HG02610 (cell line): Measurements from ENCODE around the gene EMC6.
"Not testable (repeated sequence)": the region's sequence is repeated elsewhere in the genome, so short reads cannot be mapped to it uniquely, and the experiment has no call there.

ENCODE experiments used
- ATAC-seq: cut with Tn5 transposase; IDR thresholded peaks from one replicate; pipeline ENCODE4 v1.9.1; 2021; ENCODE audit warnings: mild to moderate bottlenecking, moderate library complexity; ENCODE audit not compliant: unreplicated experiment

The EMC6 gene

DNA sequence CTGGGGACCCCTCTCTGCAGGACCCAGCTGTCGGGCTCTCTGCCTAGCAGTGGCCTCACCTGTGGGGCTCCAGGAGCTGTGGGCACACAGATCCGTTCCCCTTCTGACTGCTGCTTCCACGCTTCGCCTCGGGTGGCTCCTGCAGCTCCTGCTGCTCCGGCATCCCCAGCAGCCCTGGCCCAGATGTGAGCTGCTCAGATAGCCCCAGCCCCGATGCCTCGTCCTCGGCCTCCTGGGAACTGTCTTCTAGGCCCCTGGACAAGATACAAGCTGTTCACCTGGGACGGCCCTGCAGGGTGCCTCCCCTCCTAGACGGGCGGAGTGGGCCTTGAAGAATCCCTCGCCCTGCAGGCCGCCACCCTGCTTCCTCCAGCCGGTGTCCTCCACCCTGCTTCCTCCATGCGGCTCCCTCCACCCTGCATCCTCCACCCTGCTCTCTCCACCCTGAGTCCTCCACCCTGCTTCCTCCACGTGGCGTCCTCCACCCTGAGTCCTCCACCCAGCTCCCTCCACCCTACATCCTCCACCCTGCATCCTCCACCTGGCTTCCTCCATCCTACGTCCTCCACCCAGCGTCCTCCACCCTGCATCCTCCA lies 11.0 kb downstream of the EMC6 start:
- ATAC-seq, result no peak

DNA sequence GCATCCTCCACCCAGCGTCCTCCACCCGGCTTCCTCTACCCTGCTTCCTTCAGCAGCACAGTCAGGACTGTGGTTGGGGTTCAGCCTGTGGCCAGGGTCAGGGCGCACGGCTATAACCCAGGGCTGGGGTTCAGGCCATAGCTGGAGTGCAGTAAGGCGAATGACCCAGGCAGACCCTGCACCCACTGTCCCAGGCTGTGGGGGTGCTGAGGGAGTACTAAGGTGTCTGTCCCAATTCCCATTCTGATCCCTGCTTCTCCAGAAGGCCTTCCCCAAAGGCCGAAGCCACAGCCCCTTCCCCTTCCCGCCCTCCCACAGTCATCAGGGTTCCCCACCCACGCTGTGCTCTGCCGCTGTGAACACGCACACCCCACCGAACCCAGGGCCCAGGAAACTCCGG lies 12.4 kb downstream of the EMC6 start:
- no peak for ATAC-seq

DNA sequence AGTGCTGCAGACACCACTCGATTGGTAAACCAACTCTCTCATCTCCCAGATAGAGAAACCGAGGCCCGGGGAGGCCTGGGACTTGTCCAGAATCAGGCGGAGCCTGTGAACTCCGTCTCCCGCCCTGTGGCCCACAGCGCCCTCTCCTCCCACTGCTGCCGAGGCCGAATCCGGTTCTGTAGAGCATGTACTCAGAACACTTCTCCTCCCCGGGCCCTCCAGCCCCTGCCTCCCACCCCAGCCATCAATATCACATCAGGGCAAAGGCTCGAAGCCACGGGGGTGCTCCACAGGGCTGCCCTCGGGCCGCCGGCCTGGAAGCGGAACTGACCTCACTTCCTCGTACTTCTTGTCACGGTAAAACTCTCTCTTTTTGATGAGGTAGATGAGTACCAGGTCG lies 13.0 kb downstream of the EMC6 start:
- no peak for ATAC-seq

DNA sequence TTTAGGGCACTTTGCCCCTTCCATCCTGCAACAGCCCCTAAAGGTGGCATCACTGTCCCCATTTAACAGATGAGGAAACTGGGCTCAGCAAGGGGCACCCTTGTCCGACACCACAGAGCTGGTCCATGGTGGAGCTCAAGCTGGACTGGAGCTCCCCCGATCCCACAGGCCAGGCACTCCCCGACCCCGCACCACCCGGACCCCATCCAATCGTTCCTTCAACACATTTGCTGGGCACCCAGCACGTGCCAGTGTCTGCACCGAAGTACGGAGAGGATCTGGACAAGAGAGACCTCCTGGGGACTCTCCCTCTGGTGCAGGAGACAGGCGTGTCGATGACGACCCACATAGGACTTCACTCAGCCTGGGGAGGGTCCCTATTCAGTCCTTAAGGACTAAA lies 13.4 kb downstream of the EMC6 start:
- ATAC-seq, result no peak

DNA sequence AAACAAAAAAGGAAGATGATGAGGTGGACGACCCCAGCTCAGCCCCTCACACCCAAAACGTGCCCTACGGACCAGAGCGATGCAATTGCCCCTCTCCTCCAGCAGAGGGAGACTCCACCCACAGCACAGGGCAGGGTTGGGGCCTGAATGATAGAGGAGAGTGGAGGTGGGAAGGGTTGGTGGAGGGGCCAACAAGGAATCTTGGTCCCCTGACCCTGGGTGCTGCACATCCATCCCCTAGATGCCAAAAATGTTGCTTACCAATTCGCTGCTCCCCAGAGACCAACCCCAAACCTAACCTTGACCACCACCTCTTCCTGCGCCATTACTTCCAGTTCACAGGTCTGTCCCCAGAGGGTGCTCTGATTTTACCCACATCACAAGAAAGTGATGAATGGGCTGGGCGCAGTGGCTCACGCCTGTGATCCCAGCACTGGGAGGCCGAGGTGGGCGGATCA lies 14.5 kb downstream of the EMC6 start:
- peak; percentile 42 for ATAC-seq

DNA sequence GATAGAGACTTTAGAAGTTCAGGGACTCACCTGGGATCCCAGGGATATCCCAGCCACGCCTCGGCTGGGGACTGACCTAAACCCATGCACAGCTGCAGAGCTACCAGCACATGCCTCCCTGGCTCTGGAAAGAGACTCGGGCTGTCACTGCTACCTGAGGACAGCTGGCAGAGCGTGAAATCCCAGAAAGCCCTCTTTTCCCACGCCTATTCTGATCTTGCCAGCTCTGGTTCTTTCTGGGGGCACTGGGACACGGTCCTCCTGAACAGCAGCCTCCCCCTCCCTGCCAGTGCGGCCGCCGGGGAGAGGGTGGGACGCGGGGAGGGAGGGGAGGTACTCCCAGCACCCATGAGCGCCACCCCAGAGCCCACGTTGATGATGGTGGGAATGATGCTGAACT lies 16.6 kb downstream of the EMC6 start:
- ATAC-seq, result no peak

DNA sequence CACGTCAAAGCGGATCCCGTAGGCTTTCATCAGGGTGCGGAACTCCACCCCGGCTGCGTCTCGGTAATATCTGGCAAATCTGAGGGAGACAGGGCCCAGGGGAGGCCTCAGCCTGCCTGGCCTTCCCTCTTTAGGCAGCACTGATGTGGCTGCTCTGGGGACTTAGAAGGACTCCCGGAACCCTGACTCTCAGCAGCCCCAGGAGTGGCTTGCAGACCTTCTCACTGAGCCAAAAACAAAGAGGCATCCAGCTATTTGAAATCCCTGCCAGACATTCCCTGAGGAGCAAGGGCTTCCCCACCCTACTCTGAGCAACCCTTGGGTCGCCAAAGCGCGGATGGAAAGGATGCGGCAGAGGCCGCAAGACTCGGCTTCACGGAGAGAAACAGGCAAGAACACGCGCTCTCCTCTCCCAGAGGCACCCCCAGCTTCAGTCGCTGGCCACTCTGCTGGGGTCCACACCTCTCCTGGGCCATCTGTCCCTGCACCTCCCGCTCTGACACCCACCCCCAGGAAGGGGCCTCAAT lies 19.5 kb downstream of the EMC6 start:
- no peak for ATAC-seq

DNA sequence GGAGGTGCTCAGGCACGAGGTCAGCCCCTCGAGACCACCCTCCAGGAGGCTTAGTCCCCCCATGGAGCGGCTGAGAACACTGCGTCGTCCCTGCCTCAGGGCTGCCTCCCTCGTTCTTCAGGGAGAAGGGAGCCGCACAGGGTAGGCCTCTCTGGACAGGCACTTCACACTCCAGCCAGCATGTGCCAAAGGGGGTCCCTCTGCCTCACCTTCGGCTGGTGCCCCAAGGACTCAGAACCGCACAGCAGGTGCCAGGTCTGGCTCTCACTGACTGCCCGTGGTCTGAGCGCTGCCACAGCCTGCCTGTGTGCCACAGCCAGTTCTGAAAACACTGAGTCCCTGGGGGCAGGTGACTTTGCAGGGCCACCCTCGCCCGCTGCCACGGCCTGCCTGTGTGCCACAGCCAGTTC lies 20.2 kb downstream of the EMC6 start:
- ATAC-seq, result no peak

DNA sequence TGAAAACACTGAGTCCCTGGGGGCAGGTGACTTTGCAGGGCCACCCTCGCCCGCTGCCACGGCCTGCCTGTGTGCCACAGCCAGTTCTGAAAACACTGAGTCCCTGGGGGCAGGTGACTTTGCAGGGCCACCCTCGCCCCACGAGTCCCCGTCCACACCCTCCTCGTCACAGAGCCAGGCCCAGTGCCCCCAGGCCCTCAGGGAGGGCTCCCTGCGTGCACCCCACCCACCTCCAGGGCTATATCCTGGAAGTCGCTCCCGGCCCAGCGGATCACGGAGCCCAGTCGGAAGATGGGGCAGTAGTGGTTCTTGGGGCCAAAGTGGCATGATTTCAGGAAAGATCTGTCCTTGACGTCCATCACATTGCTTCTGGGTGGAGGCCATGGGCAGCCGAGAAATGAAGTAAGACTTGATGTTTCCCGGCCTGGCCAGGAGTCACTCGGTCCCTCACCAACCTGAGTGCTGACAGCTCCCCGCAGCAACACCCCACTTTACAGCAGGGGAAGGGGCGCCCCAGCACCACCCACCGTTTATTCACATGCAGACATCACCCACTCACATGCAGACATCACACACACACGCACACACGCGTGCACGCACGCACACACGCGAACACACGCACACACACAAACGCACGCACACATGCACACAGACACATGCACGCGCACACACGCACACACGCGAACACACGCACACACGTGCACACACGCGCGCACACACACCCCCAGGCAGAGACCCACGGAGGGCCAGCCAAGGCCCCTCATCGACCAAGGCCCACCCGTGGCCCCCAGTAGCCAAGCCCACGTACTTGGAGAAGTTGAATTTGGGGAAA lies 20.9 kb downstream of the EMC6 start:
- no peak for ATAC-seq

DNA sequence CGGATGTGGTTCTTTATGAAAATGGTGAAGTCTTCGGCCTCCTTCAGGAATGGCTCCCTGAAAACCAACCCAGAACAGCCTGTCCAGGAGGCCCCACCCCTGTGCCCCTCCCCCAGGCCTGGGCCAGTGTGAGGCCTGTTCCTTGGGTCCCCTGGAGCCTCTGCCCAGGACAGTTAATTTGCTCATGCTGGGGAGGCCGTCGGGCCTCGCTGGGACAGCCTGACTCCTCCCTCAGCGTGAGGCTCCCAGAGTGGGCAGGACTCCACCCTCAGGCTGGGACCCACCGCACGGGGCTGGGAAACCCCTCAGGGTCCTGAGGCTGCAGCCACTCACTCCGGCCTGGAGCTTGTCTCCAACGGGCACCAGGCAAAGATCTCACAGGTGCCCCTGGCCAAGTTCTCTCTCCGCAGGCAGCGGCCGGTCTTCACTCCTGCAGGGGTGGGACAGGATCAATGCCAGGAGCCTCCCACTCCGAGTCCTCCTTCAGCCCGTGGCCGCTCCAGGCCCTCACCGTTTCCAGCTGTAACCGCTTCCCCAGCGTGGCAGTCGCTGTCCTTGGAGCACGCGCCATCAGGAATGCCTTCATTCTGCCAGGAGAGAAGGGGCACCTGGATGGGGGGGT lies 21.6 kb downstream of the EMC6 start:
- no peak for ATAC-seq

DNA sequence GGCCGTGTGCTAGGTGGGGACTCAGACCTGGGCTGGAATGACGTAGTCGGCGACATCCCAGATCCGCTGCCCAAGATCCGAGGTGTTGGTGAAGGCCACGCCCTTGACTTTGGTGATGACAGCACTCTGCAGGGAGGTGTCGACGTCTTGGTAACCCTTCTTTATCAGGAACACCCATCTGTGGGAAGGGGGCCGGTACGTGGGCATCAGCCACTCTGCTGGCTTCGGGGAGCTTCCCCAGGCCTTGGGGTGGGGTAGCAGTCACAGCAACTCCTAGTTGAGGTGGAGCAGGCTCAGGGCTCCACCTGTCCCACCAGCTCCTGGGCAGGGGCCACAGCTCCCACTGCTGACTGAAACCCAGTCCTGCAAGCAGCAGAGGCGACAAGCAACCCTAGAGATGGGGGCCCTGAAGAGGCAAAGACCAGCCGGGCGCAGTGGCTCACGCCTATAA lies 23.0 kb downstream of the EMC6 start:
- no peak for ATAC-seq

DNA sequence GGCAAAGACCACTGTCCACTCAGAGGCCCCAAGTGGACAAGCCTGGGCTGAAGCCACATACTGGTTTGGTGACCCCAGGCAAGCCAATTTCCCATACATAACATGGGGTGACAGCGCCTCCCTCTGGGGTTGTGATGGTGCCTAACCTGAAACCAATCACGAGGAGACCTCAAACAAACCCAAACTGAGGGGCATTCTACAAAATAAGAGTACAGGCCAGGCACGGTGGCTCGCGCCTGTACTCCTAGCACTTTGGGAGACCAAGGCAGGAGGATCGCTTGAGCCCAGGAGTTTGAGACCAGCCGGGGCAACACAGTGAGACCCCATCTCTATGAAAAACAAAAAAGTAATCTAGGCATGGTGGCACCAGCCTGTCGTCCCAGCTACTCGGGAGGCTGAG lies 23.7 kb downstream of the EMC6 start:
- ATAC-seq, result no peak

DNA sequence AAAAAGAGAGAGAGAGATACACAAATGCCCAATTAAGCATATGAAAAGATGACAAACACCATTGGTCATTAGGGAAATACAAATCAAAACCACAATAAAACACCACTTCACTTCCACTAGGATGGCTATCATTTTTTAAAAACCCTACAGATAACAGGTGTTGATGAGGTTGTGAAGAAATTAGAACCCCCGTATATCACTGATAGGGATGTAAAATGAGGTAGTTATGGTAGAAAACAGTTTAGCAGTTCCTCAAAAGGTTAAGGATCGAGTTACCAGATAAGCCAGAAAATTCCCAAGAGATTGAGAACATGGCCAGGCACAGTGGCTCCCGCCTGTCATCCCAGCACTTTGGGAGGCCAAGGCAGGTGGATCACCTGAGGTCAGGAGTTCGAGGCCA lies 24.5 kb downstream of the EMC6 start:
- ATAC-seq, result no peak

DNA sequence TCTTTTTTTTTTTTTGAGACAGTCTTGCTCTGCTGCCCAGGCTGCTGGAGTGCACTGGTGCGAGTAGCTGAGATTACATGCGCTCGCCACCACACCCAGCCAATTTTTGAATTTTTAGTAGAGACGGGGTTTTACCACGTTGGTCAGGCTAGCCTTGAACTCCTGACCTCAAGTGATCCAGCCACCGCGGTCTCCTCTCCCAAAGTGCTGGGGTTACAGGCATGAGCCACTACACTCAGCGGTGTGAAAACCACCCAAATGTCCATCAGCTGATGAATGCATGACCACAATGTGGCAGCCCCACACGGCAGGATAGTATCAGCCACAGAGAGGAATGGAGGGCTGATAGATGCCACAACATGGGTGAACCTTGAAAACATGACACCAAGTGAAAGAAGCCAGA lies 25.2 kb downstream of the EMC6 start:
- peak; percentile 62 for ATAC-seq

DNA sequence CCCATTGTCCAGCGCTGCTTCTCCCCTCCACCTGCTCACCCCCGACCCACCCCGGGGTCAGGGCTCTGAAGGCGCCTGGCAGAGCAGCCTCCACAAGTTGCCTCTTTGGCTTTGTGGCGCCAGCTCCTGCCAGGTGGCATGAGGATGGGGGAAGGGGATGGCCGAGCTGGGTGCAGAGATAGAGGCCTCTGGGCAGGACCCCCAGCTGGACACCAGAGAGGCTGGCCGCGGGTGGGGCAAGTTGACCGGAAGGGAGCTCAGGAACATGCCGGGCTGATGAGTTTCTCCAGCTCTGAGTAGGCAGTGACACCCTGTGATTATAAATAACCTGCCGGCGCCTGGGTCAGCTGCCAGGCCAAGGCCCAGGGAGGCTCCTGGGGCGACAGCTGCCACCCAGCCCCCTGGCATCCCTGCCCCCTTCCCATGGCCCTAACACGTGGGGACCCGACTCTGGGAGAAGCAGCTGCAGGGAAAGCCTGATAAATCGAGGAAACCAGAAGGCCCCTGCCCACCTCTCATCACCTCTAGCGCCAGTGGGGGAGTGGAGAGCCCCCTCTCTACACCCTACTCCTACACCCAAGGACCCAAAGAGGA lies 26.6 kb downstream of the EMC6 start:
- no peak for ATAC-seq

DNA sequence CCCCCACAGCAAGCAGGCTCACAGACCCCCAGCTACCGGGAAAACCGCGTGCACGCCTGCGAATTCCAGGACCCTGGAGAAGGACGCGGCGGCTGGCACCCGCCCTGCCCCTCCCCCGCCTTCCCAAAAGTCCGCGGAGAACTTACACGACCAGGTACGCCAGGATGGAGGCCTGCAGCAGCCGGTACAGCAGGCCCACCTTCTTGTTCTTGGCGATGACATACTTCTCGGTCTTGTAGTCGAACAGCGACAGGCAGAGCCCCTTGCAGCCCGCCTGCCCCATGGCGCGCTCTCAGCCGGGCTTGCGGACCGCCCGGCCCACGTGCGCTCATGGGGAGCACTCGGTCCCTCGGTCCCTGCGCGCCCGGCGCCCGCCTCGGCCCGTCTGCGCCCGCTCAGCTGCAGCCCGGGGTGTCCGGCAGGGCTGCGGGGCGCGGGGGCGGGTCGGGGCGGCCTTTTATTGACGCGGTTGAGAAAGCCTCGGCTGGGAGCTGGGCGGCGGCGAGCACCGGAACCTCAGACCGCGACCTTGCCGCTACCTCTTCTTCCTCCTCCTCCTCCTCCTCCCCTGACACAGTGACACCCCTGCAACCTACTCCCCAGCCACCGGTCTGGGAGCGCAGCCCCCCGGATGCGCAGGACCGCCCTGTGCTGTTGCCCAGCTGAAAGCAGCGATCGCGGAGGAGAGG lies 27.3 kb downstream of the EMC6 start, which contains the start of gene P2RX5:
P2RX5 (minus strand) TSS at position 433 of the 689 bp plus-strand sequence; CDS start at position 283, 150 bp downstream.
- no peak for ATAC-seq

DNA sequence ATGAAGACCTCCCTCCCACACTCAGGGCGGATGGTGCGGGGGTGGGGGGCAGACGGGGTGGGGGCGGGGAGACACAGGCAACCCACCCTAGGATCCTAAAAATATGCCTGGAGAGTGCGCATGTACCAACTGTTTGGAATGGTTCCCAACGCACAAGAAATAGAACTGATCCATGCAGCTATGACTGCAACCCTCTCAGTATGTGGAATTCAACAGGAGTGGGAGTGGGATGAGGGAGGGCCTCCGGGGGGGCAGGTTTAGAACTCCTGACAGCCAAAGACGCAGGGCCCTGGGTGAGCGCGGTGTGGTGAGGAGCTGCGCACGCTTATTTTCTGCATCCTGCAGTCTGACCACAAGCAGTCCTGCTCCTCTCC lies 28.5 kb downstream of the EMC6 start:
- no peak for ATAC-seq

DNA sequence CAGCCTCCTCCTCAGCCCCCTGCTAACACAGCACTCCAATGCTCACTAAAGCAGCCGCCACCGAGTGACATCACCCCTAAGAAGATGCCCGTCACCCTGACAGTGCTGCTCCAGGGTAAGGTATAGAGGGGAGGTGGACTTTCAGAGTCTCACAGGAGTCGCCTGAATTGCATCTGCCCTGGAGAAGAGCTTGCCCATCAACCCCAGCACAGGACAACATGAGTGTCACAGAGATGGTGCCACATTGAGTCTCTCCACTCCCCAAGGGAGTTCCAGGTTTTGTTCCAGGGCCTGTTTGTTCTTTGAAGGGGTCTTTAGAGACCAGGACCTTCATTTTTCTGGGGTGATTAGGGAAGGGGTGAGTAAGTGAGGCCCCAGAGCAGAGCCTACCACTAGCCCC lies 29.5 kb downstream of the EMC6 start:
- ATAC-seq, result no peak

DNA sequence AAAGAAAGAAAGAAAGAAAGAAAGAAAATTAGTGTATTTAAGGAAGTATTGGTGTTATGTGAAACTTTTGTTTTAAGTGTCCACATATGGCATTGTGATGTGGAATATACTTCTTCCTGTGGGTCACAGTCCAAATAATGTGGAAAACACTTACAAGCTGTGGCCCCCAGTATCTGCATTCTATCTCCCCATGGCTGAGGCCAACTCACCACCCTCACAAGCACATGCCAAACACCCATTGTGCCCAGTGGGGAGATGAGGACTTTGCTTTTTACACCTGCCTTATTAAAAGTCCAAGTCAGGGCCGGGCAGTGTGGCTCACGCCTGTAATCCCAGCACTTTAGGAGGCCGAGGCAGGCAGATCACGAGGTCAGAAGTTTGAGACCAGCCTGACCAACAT lies 31.3 kb downstream of the EMC6 start:
- ATAC-seq, result no peak

DNA sequence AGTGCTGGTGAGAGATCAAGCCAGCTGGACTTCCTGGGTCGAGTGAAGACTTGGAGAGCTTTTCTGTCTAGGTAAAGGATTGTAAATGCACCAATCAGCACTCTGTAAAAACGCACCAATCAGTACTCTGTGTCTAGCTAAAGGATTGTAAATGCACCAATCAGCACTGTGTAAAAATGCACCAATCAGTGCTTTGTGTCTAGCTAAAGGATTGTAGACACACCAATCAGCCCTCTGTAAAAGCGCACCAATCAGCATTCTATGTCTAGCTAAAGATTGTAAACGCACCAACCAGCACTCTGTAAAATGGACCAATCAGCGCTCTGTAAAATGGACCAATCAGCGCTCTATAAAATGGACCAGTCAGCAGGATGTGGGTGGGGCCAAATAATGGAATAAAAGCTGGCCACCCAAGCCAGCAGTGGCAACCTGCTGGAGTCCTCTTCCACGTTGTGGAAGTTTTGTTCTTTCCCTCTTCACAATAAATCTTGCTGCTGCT lies 33.5 kb downstream of the EMC6 start:
- ATAC-seq, result not testable (repeated sequence)
